Astrocyte (in vitro differentiated cells and primary cell): ENCODE data around the gene PRDM2. TPM values are rescaled to one million over a fixed set of nuclear protein-coding genes. Genes with fewer than 3 reads are reported as not detected.

Experiments
- DNase-seq: peaks from one replicate; pipeline ENCODE4 v3.0.0-alpha.2; 2010; ENCODE audit warnings: low read depth
- FAIRE-seq: peaks from 2 replicates; lab custom pipeline; 2011; peaks lifted over from hg19 to GRCh38; lab: Jason Lieb, UNC
- H2AFZ ChIP-seq: 2 replicates; pipeline ENCODE4 v1.6.0; 2012; ENCODE audit warnings: low read depth, low read length, inconsistent platforms
- H3K27ac ChIP-seq: 2 replicates; pipeline ENCODE4 v1.5.1; 2011; ENCODE audit warnings: low read depth, low read length, inconsistent platforms
- H3K27me3 ChIP-seq: 2 replicates; pipeline ENCODE4 v1.6.0; 2011; ENCODE audit warnings: low read length, inconsistent platforms; ENCODE audit not compliant: insufficient read depth
- H3K36me3 ChIP-seq: 2 replicates; pipeline ENCODE4 v1.5.1; 2011; ENCODE audit warnings: low read length, inconsistent platforms; ENCODE audit not compliant: insufficient read depth
- H3K4me1 ChIP-seq: 2 replicates; pipeline ENCODE4 v1.5.1; 2011; ENCODE audit warnings: low read length, inconsistent platforms; ENCODE audit not compliant: insufficient read depth
- H3K4me2 ChIP-seq: 2 replicates; pipeline ENCODE4 v1.6.0; 2012; ENCODE audit warnings: low read length, inconsistent platforms
- H3K4me3 ChIP-seq: 2 replicates; pipeline ENCODE4 v1.5.1; 2011; ENCODE audit warnings: low read depth, mild to moderate bottlenecking, low read length, inconsistent platforms; ENCODE audit not compliant: insufficient read depth
- H3K79me2 ChIP-seq: 2 replicates; pipeline ENCODE4 v1.6.0; 2012; ENCODE audit warnings: mild to moderate bottlenecking, low read length, inconsistent platforms; ENCODE audit not compliant: insufficient read depth
- H3K9ac ChIP-seq: 2 replicates; pipeline ENCODE4 v1.6.0; 2012; ENCODE audit warnings: mild to moderate bottlenecking, low read length, inconsistent platforms
- H3K9me3 ChIP-seq: 2 replicates; pipeline ENCODE4 v1.5.1; 2012; ENCODE audit warnings: low read depth, mild to moderate bottlenecking, low read length, inconsistent platforms; ENCODE audit not compliant: insufficient read depth
- H4K20me1 ChIP-seq: 2 replicates; pipeline ENCODE4 v1.6.0; 2012; ENCODE audit warnings: low read length, inconsistent platforms; ENCODE audit not compliant: insufficient read depth
- H3K27ac Mint-ChIP-seq: one replicate; pipeline ENCODE4 v1.8.0; 2021; ENCODE audit warnings: mild to moderate bottlenecking, mixed read lengths; ENCODE audit not compliant: unreplicated experiment
- H3K27me3 Mint-ChIP-seq: one replicate; pipeline ENCODE4 v1.8.0; 2021; ENCODE audit warnings: low read depth, mixed read lengths; ENCODE audit not compliant: unreplicated experiment
- H3K36me3 Mint-ChIP-seq: one replicate; pipeline ENCODE4 v1.8.0; 2021; ENCODE audit warnings: low read depth, mixed read lengths; ENCODE audit not compliant: unreplicated experiment
- H3K4me1 Mint-ChIP-seq: one replicate; pipeline ENCODE4 v1.8.0; 2021; ENCODE audit warnings: low read depth, mixed read lengths; ENCODE audit not compliant: unreplicated experiment
- H3K4me3 Mint-ChIP-seq: one replicate; pipeline ENCODE4 v1.8.0; 2021; ENCODE audit warnings: mild to moderate bottlenecking, moderate library complexity, mixed read lengths; ENCODE audit not compliant: unreplicated experiment
- H3K9me3 Mint-ChIP-seq: one replicate; pipeline ENCODE4 v1.8.0; 2021; ENCODE audit warnings: mild to moderate bottlenecking, mixed read lengths; ENCODE audit not compliant: unreplicated experiment
- CTCF ChIP-seq: IDR thresholded peaks from 2 replicates; pipeline ENCODE4 v1.5.1; 2011; ENCODE audit warnings: low read depth, mild to moderate bottlenecking, inconsistent platforms, low read length, moderate library complexity; ENCODE audit not compliant: insufficient read depth
- EZH2 ChIP-seq: IDR thresholded peaks from 2 replicates; pipeline ENCODE4 v1.6.1; 2012; ENCODE audit warnings: mild to moderate bottlenecking, low read length, inconsistent platforms; ENCODE audit not compliant: insufficient read depth
- total RNA-seq: library from RNA; stranded (reverse); gene quantifications from 2 replicates; pipeline ENCODE4 v1.2.1, GENCODE V29; 2021

Gene PRDM2
- total RNA-seq, 1 donor from 2014 or later: 49.0 TPM

- no peaks in the 10 kb centered on the region for H3K36me3 ChIP-seq
Observed at GRCh38 chr1:13663969-13664368, 36.0 kb upstream of the PRDM2 start.

GRCh38 chr1:13664451-13664850 lies 35.5 kb upstream of the PRDM2 start:
- H3K4me2 ChIP-seq: no peak overlapping the region
- H3K4me3 Mint-ChIP-seq: no peak overlapping the region
- H3K27ac Mint-ChIP-seq: no peak overlapping the region
- H3K27ac ChIP-seq: no peak overlapping the region
- H3K36me3 Mint-ChIP-seq: no peaks in the 10 kb centered on the region
- FAIRE-seq (no peak), DNase-seq (no peak)
- H3K4me1 ChIP-seq: no peaks in the 10 kb centered on the region
- H3K27me3 Mint-ChIP-seq: peaks cover 8% of the 10 kb centered on the region
- no peaks in the 10 kb centered on the region for H4K20me1 ChIP-seq
- peaks cover under 1% of the 10 kb centered on the region for H3K9me3 Mint-ChIP-seq
- TF ChIP-seq EZH2: no peak
- no peak for TF ChIP-seq CTCF
- H3K9ac ChIP-seq: no peak overlapping the region
- no peak overlapping the region for H3K4me3 ChIP-seq
- no peaks in the 10 kb centered on the region for H3K4me1 Mint-ChIP-seq
- no peaks in the 10 kb centered on the region for H3K79me2 ChIP-seq
- no peaks in the 10 kb centered on the region for H3K9me3 ChIP-seq
- no peaks in the 10 kb centered on the region for H3K27me3 ChIP-seq
- no peak overlapping the region for H2AFZ ChIP-seq
- no peaks in the 10 kb centered on the region for H3K36me3 ChIP-seq

More at GRCh38 chr1:13663969-13664368, 36.0 kb upstream of the PRDM2 start:
- Histone ChIP-seq H3K4me2 (no peak overlapping the region), H3K4me3 (no peak overlapping the region), H3K79me2 (no peaks in the 10 kb centered on the region), H3K27ac (no peak overlapping the region), H3K4me1 (no peaks in the 10 kb centered on the region), H2AFZ (no peak overlapping the region), H3K27me3 (no peaks in the 10 kb centered on the region), H3K9me3 (no peaks in the 10 kb centered on the region), H3K9ac (no peak overlapping the region), H4K20me1 (no peaks in the 10 kb centered on the region)
- H3K27ac Mint-ChIP-seq: no peak overlapping the region
- peaks cover 8% of the 10 kb centered on the region for H3K27me3 Mint-ChIP-seq
- FAIRE-seq: no peak
- H3K4me3 Mint-ChIP-seq: no peak overlapping the region
- peaks cover 3% of the 10 kb centered on the region for H3K9me3 Mint-ChIP-seq
- no peaks in the 10 kb centered on the region for H3K4me1 Mint-ChIP-seq
- no peaks in the 10 kb centered on the region for H3K36me3 Mint-ChIP-seq
- TF ChIP-seq EZH2 (no peak), CTCF (no peak)
- no peak for DNase-seq

GRCh38 chr1:13666317-13666716 lies 33.7 kb upstream of the PRDM2 start:
- Mint-ChIP-seq H3K4me1 (no peaks in the 10 kb centered on the region), H3K36me3 (no peaks in the 10 kb centered on the region), H3K27ac (no peak overlapping the region), H3K9me3 (no peaks in the 10 kb centered on the region), H3K27me3 (peaks cover 8% of the 10 kb centered on the region), H3K4me3 (no peak overlapping the region)
- H3K4me3 ChIP-seq: no peak overlapping the region
- TF ChIP-seq EZH2: no peak
- no peak for TF ChIP-seq CTCF
- H2AFZ ChIP-seq: no peak overlapping the region
- no peak overlapping the region for H3K9ac ChIP-seq
- no peaks in the 10 kb centered on the region for H3K79me2 ChIP-seq
- H3K36me3 ChIP-seq: no peaks in the 10 kb centered on the region
- no peak overlapping the region for H3K27ac ChIP-seq
- no peak overlapping the region for H3K4me2 ChIP-seq
- DNase-seq (no peak), FAIRE-seq (no peak)
- H4K20me1 ChIP-seq: no peaks in the 10 kb centered on the region
- no peaks in the 10 kb centered on the region for H3K9me3 ChIP-seq
- H3K4me1 ChIP-seq: no peaks in the 10 kb centered on the region
- H3K27me3 ChIP-seq: no peaks in the 10 kb centered on the region
